Muscle of arm (tissue), 12 donors: Measurements from ENCODE around the gene ADPRHL1. TPM values are rescaled to one million over a fixed set of nuclear protein-coding genes. Genes with fewer than 3 reads are reported as not detected.
A peak's percentile ranks its signal among the peaks of the same experiment; 100 is the strongest.
"Not testable (repeated sequence)": the region's sequence is repeated elsewhere in the genome, so short reads cannot be mapped to it uniquely, and the experiment has no call there.

Source experiments
- DNase-seq: peaks from one replicate; pipeline ENCODE4 v3.0.0-alpha.2; 2013
- polyA plus RNA-seq, 12 donors: library from polyadenylated mRNA; unstranded; fragments of 120-200 nt; gene quantifications; one replicate each; pipeline ENCODE4 v1.2.1, GENCODE V29; 2013; ENCODE audit not compliant: insufficient read length in 12 of 12

ADPRHL1 gene
- polyA plus RNA-seq, 12 donors, result 81.3 to 348 (median 219) TPM; not detected in 1

GRCh38 chr13:113436866-113437265 lies 16.4 kb downstream of the ADPRHL1 start:
- DNase-seq, result not testable (repeated sequence)

- DNase-seq, result not testable (repeated sequence)
These were observed 17.4 kb downstream of the ADPRHL1 start for GRCh38 chr13:113435907-113436306.

- no peak for DNase-seq
These were observed 19.8 kb downstream of the ADPRHL1 start for GRCh38 chr13:113433391-113433916.

- no peak for DNase-seq
These were observed 20.6 kb downstream of the ADPRHL1 start for GRCh38 chr13:113432506-113433270.

- DNase-seq, result no peak
These were observed 22.1 kb downstream of the ADPRHL1 start for GRCh38 chr13:113431171-113431570.

GRCh38 chr13:113430378-113431110 lies 22.7 kb downstream of the ADPRHL1 start:
- no peak for DNase-seq

GRCh38 chr13:113429608-113429985 lies 23.7 kb downstream of the ADPRHL1 start:
- DNase-seq, result no peak

GRCh38 chr13:113428871-113429607 lies 24.2 kb downstream of the ADPRHL1 start:
- no peak for DNase-seq

- no peak for DNase-seq
These were observed 24.8 kb downstream of the ADPRHL1 start for GRCh38 chr13:113428469-113428865.

GRCh38 chr13:113427562-113428468 lies 25.5 kb downstream of the ADPRHL1 start:
- DNase-seq, result no peak

GRCh38 chr13:113426591-113426986 lies 26.7 kb downstream of the ADPRHL1 start:
- no peak for DNase-seq

GRCh38 chr13:113425941-113426590 lies 27.2 kb downstream of the ADPRHL1 start:
- no peak for DNase-seq

- no peak for DNase-seq
These were observed 29.6 kb downstream of the ADPRHL1 start for GRCh38 chr13:113423520-113424163.

- DNase-seq, result no peak
These were observed 30.3 kb downstream of the ADPRHL1 start for GRCh38 chr13:113422807-113423519.

- peak; percentile 84 for DNase-seq
These were observed 31.5 kb downstream of the ADPRHL1 start for GRCh38 chr13:113421673-113422270.

GRCh38 chr13:113420833-113421600 lies 32.3 kb downstream of the ADPRHL1 start:
- DNase-seq, result no peak

- DNase-seq, result no peak
These were observed 33.1 kb downstream of the ADPRHL1 start for GRCh38 chr13:113420232-113420631.

- no peak for DNase-seq
These were observed 33.6 kb downstream of the ADPRHL1 start for GRCh38 chr13:113419531-113420193.
